22Rv1 (cell line): Measurements from ENCODE around the gene PRTN3.
"Not testable (repeated sequence)": the region's sequence is repeated elsewhere in the genome, so short reads cannot be mapped to it uniquely, and the experiment has no call there.

ENCODE experiments used
- H3K27ac ChIP-seq: fragments of 450-650 bp; 2 replicates; pipeline ENCODE4 v1.5.1; 2017
- ZFX ChIP-seq: fragments of 450-650 bp; IDR thresholded peaks from 2 replicates; pipeline ENCODE4 v1.6.1; 2017; ENCODE audit warnings: antibody characterized with exemption, borderline replicate concordance
- TF ChIP-seq, protein P1 (sequence below): fragments of 450-650 bp; IDR thresholded peaks from 2 replicates; pipeline ENCODE4 v1.5.1; 2017; ENCODE audit warnings: mild to moderate bottlenecking

Gene PRTN3

DNA sequence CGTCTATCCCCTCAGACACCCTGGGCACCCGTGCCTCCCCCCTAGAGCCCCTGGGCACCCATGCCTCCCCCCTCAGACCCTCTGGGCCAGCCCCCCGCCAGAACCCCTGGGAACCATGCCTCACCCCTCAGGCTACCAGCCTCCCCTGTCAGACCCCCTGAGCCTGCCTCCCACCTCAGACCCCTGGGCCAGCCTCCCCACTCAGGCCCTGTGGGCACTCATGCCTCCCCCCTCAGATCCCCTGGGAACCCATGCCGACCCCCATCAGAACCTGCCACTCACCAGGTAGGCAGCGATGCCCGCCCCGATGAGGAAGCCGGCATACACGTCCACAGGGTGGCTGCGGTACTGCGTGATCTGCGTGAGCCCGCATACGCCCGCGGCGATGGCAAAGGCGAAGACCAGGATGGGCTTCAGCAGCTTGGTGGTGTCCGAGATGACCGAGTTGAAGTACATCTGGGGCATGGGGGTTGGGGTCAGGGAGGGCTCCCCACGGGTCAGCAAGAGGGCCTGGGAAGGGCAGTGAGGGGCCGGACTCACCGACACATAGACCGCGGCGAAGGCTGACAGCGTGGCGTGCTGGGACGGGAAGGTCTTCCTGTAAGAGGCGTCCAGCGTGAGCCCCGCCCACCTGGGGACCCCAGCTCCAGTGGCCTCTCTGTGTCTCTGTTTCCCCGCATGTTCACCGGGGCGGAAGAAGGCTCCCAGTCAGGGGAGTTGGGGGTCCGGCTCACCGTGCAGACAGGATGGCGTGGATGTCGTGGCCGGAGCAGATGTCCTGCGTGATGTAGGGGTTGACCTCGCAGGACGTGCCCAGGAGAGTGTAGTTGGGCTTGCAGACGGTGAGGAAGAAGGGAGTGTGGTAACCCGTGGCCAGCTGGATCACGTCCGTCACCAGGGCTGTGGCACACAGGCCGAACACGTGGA lies 26.4 kb upstream of the PRTN3 start:
- TF ChIP-seq ZFX = no peak
- TF ChIP-seq, protein P1, sequence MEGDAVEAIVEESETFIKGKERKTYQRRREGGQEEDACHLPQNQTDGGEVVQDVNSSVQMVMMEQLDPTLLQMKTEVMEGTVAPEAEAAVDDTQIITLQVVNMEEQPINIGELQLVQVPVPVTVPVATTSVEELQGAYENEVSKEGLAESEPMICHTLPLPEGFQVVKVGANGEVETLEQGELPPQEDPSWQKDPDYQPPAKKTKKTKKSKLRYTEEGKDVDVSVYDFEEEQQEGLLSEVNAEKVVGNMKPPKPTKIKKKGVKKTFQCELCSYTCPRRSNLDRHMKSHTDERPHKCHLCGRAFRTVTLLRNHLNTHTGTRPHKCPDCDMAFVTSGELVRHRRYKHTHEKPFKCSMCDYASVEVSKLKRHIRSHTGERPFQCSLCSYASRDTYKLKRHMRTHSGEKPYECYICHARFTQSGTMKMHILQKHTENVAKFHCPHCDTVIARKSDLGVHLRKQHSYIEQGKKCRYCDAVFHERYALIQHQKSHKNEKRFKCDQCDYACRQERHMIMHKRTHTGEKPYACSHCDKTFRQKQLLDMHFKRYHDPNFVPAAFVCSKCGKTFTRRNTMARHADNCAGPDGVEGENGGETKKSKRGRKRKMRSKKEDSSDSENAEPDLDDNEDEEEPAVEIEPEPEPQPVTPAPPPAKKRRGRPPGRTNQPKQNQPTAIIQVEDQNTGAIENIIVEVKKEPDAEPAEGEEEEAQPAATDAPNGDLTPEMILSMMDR = no peak
- no peak overlapping the region for H3K27ac ChIP-seq

DNA sequence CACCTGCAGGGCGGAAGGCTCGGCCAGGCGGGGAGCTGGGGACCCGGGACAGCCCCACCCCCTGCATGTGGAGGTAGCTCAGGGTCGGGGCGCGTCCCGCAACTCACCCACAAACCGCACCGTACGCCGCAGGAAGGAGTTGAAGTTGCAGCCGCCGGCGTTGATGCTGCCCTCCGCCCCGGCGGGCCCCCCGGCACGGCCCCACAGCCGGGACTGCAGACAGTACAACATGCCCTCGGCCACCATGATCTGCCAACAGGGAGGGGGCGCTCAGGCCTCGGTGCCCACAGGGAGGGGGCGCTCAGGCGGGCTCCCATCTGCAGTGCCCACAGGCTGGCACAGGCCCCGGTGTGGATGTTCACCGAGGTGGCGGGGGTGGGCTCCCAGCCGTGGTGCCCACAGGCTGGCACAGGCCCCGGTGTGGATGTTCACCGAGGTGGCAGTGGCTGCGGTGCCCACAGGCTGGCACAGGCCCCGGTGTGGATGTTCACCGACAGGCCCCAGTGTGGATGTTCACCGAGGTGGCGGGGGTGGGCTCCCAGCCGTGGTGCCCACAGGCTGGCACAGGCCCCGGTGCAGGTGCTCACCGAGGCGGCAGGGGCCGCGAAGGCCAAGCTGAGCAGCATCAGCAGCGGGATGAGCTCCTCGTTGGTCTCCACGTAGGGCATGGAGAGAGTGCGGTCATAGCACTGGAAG lies 25.6 kb upstream of the PRTN3 start:
- no peak for TF ChIP-seq ZFX
- TF ChIP-seq, protein P1 = no peak
- H3K27ac ChIP-seq = no peak overlapping the region

DNA sequence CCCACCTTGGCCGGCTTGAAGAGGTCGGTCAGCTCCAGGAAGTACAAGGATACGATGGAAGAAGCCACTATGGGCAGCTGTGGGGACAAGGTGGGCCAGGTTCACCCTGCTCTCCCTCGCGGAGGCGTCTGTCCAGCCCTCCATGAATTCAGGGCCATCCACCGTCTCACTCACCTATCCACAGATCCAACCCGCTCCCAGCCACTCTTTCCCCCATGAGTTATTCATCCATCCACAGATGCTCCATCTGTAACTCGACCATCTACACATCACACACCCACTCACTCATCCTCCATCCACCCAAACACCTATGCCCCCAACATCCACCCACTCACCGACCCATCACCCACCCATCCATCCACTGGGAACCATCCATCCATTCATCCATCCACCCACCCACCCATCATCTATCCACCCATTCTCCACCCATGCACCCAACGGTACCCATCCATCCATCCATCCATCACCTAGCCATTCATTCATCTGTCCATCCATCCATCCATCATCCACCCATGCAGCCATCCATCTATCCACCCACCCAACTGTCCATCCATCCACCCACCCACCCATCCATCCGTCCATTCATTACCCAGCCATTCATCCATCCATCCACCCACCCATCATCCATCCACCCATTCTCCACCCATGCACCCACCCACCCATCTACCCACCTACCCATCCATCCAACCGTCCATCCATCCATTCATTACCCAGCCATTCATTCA lies 24.9 kb upstream of the PRTN3 start:
- TF ChIP-seq, protein P1 = no peak
- no peak for TF ChIP-seq ZFX
- no peak overlapping the region for H3K27ac ChIP-seq

DNA sequence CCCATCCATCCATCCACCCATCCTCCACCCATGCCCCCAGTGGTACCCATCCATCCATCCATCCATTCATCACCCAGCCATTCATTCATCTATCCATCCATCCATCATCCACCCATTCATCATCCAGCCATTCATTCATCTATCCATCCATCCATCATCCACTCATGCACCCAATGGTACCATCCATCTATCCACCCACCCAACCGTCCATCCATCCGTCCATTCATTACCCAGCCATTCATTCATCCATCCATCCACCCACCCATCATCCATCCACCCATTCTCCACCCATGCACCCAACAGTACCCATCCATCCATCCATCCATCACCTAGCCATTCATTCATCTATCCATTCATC lies 24.3 kb upstream of the PRTN3 start:
- H3K27ac ChIP-seq = no peak overlapping the region
- TF ChIP-seq, protein P1 = no peak
- TF ChIP-seq ZFX = no peak

DNA sequence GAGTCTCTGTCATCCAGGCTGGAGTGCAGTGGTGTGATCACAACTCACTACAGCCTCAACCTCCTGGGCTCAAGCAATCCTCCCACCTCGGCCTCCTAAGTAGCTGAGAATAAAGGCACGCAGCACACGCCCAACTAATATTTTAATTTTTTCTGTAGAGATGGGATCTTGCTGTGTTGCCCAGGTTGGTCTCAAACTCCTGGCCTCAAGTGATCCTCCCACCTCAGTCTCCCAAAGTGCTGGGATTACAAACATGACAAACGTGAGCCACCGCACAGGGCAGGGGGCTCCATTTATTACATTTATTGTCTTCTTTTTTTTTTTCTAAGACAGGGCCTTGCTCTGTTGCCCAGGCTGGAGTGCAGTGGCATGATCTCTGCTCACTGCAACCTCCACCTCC lies 20.6 kb upstream of the PRTN3 start:
- not testable (repeated sequence) for H3K27ac ChIP-seq

DNA sequence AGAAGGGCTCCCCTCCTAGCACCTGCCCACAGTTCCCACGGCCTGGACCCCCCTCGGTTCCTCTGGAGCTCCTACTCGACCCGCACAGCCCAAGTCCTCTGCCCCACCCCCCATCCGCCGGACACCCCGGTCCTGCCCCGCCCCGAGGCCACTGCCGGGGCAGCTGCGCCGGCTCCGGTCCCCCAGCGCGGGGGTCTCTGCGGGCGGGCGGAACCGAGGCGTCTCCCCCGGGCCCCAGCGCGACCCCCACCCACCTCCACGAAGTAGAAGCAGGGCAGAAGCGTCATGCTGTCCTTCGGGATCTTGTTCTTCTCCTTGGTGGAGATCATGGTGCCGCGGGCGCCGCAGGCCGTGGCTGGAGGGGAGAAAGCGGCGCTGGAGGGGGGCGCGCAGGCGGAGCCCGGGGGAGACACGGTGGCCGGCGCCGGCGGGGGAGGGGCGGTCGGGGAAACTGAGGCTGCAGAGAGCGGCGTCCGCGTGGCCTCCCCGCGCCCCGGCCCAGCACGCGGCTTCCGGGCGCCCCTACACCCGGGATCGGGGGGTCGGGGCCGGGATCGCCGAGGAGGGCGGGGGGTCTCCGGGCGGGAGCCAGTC lies 19.5 kb upstream of the PRTN3 start:
- no peak for TF ChIP-seq ZFX
- TF ChIP-seq, protein P1 = no peak
- H3K27ac ChIP-seq = no peak overlapping the region

DNA sequence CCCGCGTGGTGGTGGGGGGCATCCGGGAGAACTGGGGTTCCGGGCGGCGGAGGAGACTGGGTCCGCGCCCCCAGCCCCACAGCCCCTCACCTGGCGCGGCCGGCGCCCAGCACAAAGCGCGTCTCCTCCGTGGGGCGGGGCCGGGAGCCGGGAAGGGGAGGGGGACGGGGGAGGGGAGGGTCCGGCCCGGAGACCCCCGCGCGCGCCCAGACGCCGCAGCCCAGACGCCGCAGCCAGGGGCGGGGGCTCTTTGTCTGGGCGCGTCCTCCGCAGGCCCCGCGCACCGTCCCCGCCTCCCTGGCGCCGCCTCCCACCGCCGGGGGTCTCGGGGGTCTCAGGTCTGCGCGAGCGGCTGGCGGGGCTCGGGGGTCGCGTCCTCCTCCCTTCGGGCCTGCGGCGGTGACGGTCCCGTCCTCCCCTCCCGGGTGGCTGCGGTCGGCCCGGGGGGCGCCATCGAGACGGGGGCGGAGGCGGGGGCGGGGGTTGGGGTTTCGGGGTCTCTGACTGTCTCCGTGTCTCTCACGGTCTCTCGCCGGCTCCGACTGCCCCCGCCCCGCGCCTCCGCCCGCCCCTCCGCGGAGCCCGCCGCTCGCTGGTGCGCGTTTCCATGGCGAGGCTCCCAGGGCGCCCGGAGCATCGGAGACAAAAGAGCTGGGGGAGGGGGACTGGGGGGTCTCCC lies 18.8 kb upstream of the PRTN3 start, which contains the start of gene PLPPR3:
Gene PLPPR3, minus strand, starts transcription at position 131 of the 679 bp plus-strand sequence. CDS start 396 bp downstream, outside the sequence.
- no peak within 1 kb of the TSS for H3K27ac ChIP-seq
- TF ChIP-seq, protein P1 = no peak
- no peak for TF ChIP-seq ZFX
